Endothelial cell of umbilical vein (primary cell): ENCODE measurements around the gene KCTD16. TPM values are rescaled to one million over a fixed set of nuclear protein-coding genes. Genes with fewer than 3 reads are reported as not detected.

ENCODE experiments used
- BruUV-seq: library from RNA; stranded (reverse); fragments of 400-500 nt; replicated peaks from 2 replicates; lab custom pipeline; 2021; lab: Mats Ljungman, UMichigan
- CTCF ChIA-PET: fragments of 300-600, 350-600 bp; sonication (Branson Sonifier 250); formaldehyde crosslinking; loops from one replicate; lab custom pipeline; 2021; ENCODE audit warnings: antibody characterized with exemption, inconsistent platforms; lab: Charles Lee
- POLR2A ChIA-PET: fragments of 300-600, 350-600 bp; sonication (Branson Sonifier 250); formaldehyde crosslinking; loops from one replicate; lab custom pipeline; 2021; ENCODE audit warnings: antibody characterized with exemption, inconsistent platforms; lab: Charles Lee
- DNase-seq: peaks from one replicate; pipeline ENCODE4 v3.0.0-alpha.2; 2011; ENCODE audit warnings: low read depth, low spot score
- FAIRE-seq: peaks from 2 replicates; lab custom pipeline; 2011; peaks lifted over from hg19 to GRCh38; lab: Jason Lieb, UNC
- H2AFZ ChIP-seq: 2 replicates; pipeline ENCODE4 v1.6.0; 2012; ENCODE audit warnings: low read depth, low read length, control low read depth, inconsistent platforms
- H3K27ac ChIP-seq: 2 replicates; pipeline ENCODE4 v1.5.1; 2011; ENCODE audit warnings: low read depth, mild to moderate bottlenecking, control low read depth, low read length, moderate library complexity; ENCODE audit not compliant: insufficient read depth
- H3K27me3 ChIP-seq, 2 experiments: 2 replicates each; pipeline versions ENCODE4 v1.6.0 to v1.6.1; 2011; ENCODE audit warnings: low read length in 2 of 2, mixed read lengths in 1 of 2; ENCODE audit not compliant: control insufficient read depth in 2 of 2, insufficient read depth in 2 of 2
- H3K36me3 ChIP-seq, 2 experiments: 2 replicates in 1 of 2; 3 replicates in 1 of 2; pipeline ENCODE4 v1.5.1; 2011; ENCODE audit warnings: low read length in 2 of 2, mild to moderate bottlenecking in 1 of 2, moderate library complexity in 1 of 2; ENCODE audit not compliant: control insufficient read depth in 2 of 2, insufficient read depth in 2 of 2; ENCODE audit errors: extremely low read depth in 1 of 2
- H3K4me1 ChIP-seq: 3 replicates; pipeline ENCODE4 v1.5.1; 2011; ENCODE audit warnings: mild to moderate bottlenecking, low read length; ENCODE audit not compliant: control insufficient read depth, insufficient read depth; ENCODE audit errors: extremely low read depth
- H3K4me2 ChIP-seq: 2 replicates; pipeline ENCODE4 v1.6.1; 2011; ENCODE audit warnings: low read length, control low read depth, mixed read lengths; ENCODE audit not compliant: insufficient read depth
- H3K4me3 ChIP-seq, 3 experiments: fragments of 200-600 bp in 1 of 3; sonication (generic), shearing (Covaris generic) in 1 of 3; replicated peaks in 1 of 3; 2 replicates each; pipeline ENCODE4 v1.5.1; 2011 to 2016; ENCODE audit warnings: control low read depth in 3 of 3, low read length in 3 of 3, mild to moderate bottlenecking in 2 of 3, inconsistent platforms in 1 of 3, low read depth in 1 of 3, moderate library complexity in 1 of 3; ENCODE audit not compliant: insufficient read depth in 1 of 3
- H3K79me2 ChIP-seq: 2 replicates; pipeline ENCODE4 v1.6.0; 2012; ENCODE audit warnings: low read length, inconsistent platforms; ENCODE audit not compliant: control insufficient read depth, insufficient read depth
- H3K9ac ChIP-seq: replicated peaks from 2 replicates; pipeline ENCODE3; 2011; ENCODE audit warnings: low read length, control low read depth; ENCODE audit not compliant: insufficient read depth; ENCODE audit errors: extremely low read depth
- H3K9me1 ChIP-seq: replicated peaks from 3 replicates; pipeline ENCODE4 v1.6.0; 2011; ENCODE audit warnings: mild to moderate bottlenecking, low read length; ENCODE audit not compliant: control insufficient read depth, insufficient read depth; ENCODE audit errors: extremely low read depth
- H3K9me3 ChIP-seq: replicated peaks from 2 replicates; pipeline ENCODE4 v1.5.1; 2012; ENCODE audit warnings: low read length, inconsistent platforms; ENCODE audit not compliant: control insufficient read depth, insufficient read depth
- H4K20me1 ChIP-seq: replicated peaks from 2 replicates; pipeline ENCODE3; 2011; ENCODE audit warnings: mild to moderate bottlenecking, low read length; ENCODE audit not compliant: control insufficient read depth, insufficient read depth; ENCODE audit errors: extremely low read depth
- CTCF ChIP-seq, 2 donors: IDR thresholded peaks; 1 replicate in 1 of 2; 2 replicates in 1 of 2; pipeline ENCODE4 v1.5.1; 2011; ENCODE audit warnings: low read length in 2 of 2, mild to moderate bottlenecking in 2 of 2, moderate library complexity in 2 of 2, control low read depth in 1 of 2, inconsistent platforms in 1 of 2, low read depth in 1 of 2; ENCODE audit not compliant: insufficient read depth in 1 of 2; ENCODE audit errors: extremely low read depth in 1 of 2
- EZH2 ChIP-seq: IDR thresholded peaks from 2 replicates; pipeline ENCODE4 v1.6.1; 2012; ENCODE audit warnings: borderline replicate concordance, low read depth, mild to moderate bottlenecking, moderate library complexity, low read length, inconsistent platforms; ENCODE audit not compliant: severe bottlenecking
- FOS ChIP-seq: IDR thresholded peaks from 2 replicates; pipeline ENCODE4 v1.6.1; 2011; ENCODE audit warnings: mild to moderate bottlenecking, low read length, moderate library complexity, borderline replicate concordance; ENCODE audit not compliant: insufficient read depth
- GATA2 ChIP-seq: IDR thresholded peaks from 2 replicates; pipeline ENCODE4 v1.7.0; 2011; ENCODE audit warnings: low read depth, mild to moderate bottlenecking, moderate library complexity, mixed read lengths, low read length; ENCODE audit not compliant: insufficient read length, insufficient read depth
- JUN ChIP-seq: IDR thresholded peaks from 2 replicates; pipeline ENCODE4 v1.6.1; 2011; ENCODE audit warnings: borderline replicate concordance, low read depth; ENCODE audit not compliant: insufficient read length, insufficient read depth
- MAX ChIP-seq: IDR thresholded peaks from 2 replicates; pipeline ENCODE4 v1.6.1; 2011; ENCODE audit not compliant: insufficient read depth, insufficient read length
- MYC ChIP-seq: IDR thresholded peaks from one replicate; pipeline ENCODE4 v1.6.1; 2011; ENCODE audit warnings: mild to moderate bottlenecking, low read depth, low read length
- POLR2A ChIP-seq: IDR thresholded peaks from 2 replicates; pipeline ENCODE4 v1.6.1; 2012; ENCODE audit warnings: low read depth, mild to moderate bottlenecking, control low read depth, low read length
- POLR2AphosphoS5 ChIP-seq: IDR thresholded peaks from 2 replicates; pipeline ENCODE4 v1.6.1; 2012; ENCODE audit warnings: low read depth, mild to moderate bottlenecking, control low read depth, low read length, moderate library complexity; ENCODE audit not compliant: insufficient read depth
- dilution Hi-C: fragments of 300-500 bp; cut with MboI; formaldehyde crosslinking; loops from one replicate; pipeline ENCODE4 v1.15.0; 2019; ENCODE audit warnings: low sequenced_read_pairs; ENCODE audit not compliant: extremely low pct_ligation_motif_present
- intact Hi-C: fragments of 100-400 bp; cut with micrococcal nuclease; formaldehyde crosslinking; loops from one replicate; pipeline ENCODE4 v1.10.0; 2022
- polyA plus RNA-seq, 4 experiments: library from polyadenylated mRNA; depleted of rRNA in 3 of 4; stranded (reverse) in 3 of 4; unstranded in 1 of 4; fragments of >200 nt; gene quantifications; 2 replicates each; pipeline versions ENCODE4 v1.2.1 to v1.2.3, GENCODE V29; 2011 to 2012; ENCODE audit warnings: missing spikeins in 1 of 4
- total RNA-seq: library from RNA; stranded (reverse); gene quantifications from 2 replicates; pipeline ENCODE4 v1.2.3, GENCODE V29; 2021

KCTD16 gene
- total and polyA plus RNA-seq, 2 donors (not counting 3 experiments of a cell fraction or from before 2014, with no cell fraction given), result 0.21 to 0.49 TPM

DNA sequence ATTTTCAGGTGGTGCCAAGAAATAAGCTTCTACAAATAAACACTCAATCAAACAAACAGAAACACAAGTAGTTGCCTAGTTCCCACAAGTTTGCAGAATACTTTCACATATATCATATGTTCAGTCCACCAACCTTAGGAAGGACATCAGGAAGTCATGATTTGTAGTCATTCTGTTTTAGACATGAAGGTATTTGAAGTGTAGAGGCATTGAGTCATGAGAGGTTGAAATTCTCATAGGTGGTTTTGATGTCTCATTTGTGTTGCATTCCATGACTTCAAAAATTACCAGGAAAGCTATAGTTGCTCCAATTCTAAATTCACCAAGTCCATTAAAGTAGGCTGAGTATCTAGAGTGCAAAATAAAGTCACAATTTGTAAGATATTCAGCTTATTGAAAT lies 159.0 kb downstream of the KCTD16 start:
- Histone ChIP-seq H3K4me1 (no peaks in the 10 kb centered on the region), H3K9me3 (no peaks in the 10 kb centered on the region), H3K27me3 (no peaks in the 10 kb centered on the region), H3K79me2 (no peaks in the 10 kb centered on the region), H3K27ac (no peak overlapping the region), H3K4me2 (no peak overlapping the region), H3K36me3 (no peaks in the 10 kb centered on the region), H3K9ac (no peak overlapping the region), H3K4me3 (no peak overlapping the region), H3K9me1 (no peaks in the 10 kb centered on the region), H2AFZ (no peak overlapping the region), H4K20me1 (no peaks in the 10 kb centered on the region)
- intact Hi-C loops (loop anchor here (5.0 kb wide), 1 partner anchor 908 kb away; no protein-coding TSS in a partner anchor), dilution Hi-C loops (no loop called here)
- BruUV-seq, result no TSS peak
- FAIRE-seq (no peak), DNase-seq (no peak)
- ChIA-PET POLR2A (no interaction called here), CTCF (no interaction called here)
- TF ChIP-seq GATA2, result no peak
- TF ChIP-seq POLR2AphosphoS5, result no peak
- no peak for TF ChIP-seq FOS
- TF ChIP-seq POLR2A, result no peak
- TF ChIP-seq EZH2, result no peak
- TF ChIP-seq MYC, result no peak
- TF ChIP-seq CTCF (IDR thresholded peaks at IDR 0.05; ENCODE audit: extremely low read depth in 1 of 2, insufficient read depth in 1 of 2, low read depth in 1 of 2, low read length in 2 of 2), result no peak
- TF ChIP-seq JUN, result no peak
- TF ChIP-seq MAX, result no peak
